GM12878 (cell line): Measurements from ENCODE around the gene KDSR. TPM values are rescaled to one million over a fixed set of nuclear protein-coding genes. Genes with fewer than 3 reads are reported as not detected.

Experiments
- ATAC-seq: fragments of 200-7000 bp; cut with Tn5 transposase; 3 replicates; pipeline ENCODE4 v1.9.1; 2020; ENCODE audit warnings: mild to moderate bottlenecking, moderate library complexity
- BruUV-seq: library from RNA; stranded (reverse); fragments of 400-500 nt; replicated peaks from 2 replicates; lab custom pipeline; 2021; lab: Mats Ljungman, UMichigan
- CTCF ChIA-PET: fragments of 300-600 bp; sonication (Branson Sonifier 250); formaldehyde crosslinking; extraction: SDS; loops from one replicate; lab custom pipeline; 2021; ENCODE audit warnings: inconsistent platforms; lab: Yijun Ruan, JAX
- POLR2A ChIA-PET: fragments of 350-600 bp; formaldehyde crosslinking; extraction: SDS; loops from one replicate; lab custom pipeline; 2021; ENCODE audit warnings: inconsistent platforms; lab: Charles Lee
- RAD21 ChIA-PET: fragments of 300-600 bp; sonication (Branson Sonifier 250); formaldehyde crosslinking; loops from one replicate; lab custom pipeline; 2023; ENCODE audit warnings: antibody characterized with exemption; ENCODE audit not compliant: unreplicated experiment; lab: Charles Lee
- SMC1A ChIA-PET: fragments of 300-600 bp; sonication (Branson Sonifier 250); formaldehyde crosslinking; loops from one replicate; lab custom pipeline; 2023; ENCODE audit not compliant: unreplicated experiment, uncharacterized antibody; lab: Charles Lee
- DNase-seq: peaks from one replicate; pipeline ENCODE4 v3.0.0-alpha.2; 2011; ENCODE audit warnings: low read depth, low spot score
- FAIRE-seq: peaks from 3 replicates; lab custom pipeline; 2011; peaks lifted over from hg19 to GRCh38; lab: Jason Lieb, UNC
- H2AFZ ChIP-seq: 2 replicates; pipeline ENCODE4 v1.6.0; 2011; ENCODE audit warnings: low read depth, low read length, control low read depth; ENCODE audit not compliant: control insufficient read depth
- H3K27ac ChIP-seq: 2 replicates; pipeline ENCODE4 v1.5.1; 2011; ENCODE audit warnings: control low read depth; ENCODE audit not compliant: control insufficient read depth, insufficient read depth
- H3K27me3 ChIP-seq, 2 experiments: replicated peaks in 1 of 2; 2 replicates each; pipeline versions ENCODE4 v1.6.0 to v1.6.1; 2011; ENCODE audit warnings: low read length in 1 of 2; ENCODE audit not compliant: control insufficient read depth in 2 of 2, insufficient read depth in 2 of 2
- H3K36me3 ChIP-seq, 2 experiments: 2 replicates each; pipeline ENCODE4 v1.5.1; 2011; ENCODE audit warnings: low read length in 1 of 2; ENCODE audit not compliant: control insufficient read depth in 2 of 2, insufficient read depth in 2 of 2
- H3K4me1 ChIP-seq: 2 replicates; pipeline ENCODE4 v1.6.1; 2011; ENCODE audit warnings: mild to moderate bottlenecking, low read length, moderate library complexity, mixed read lengths; ENCODE audit not compliant: control insufficient read depth, insufficient read depth
- H3K4me2 ChIP-seq: 2 replicates; pipeline ENCODE4 v1.6.0; 2011; ENCODE audit warnings: control low read depth; ENCODE audit not compliant: control insufficient read depth, insufficient read depth
- H3K4me3 ChIP-seq: fragments of 200-600 bp; sonication (generic); 2 replicates; pipeline ENCODE4 v1.5.1; 2016
- H3K79me2 ChIP-seq: 2 replicates; pipeline ENCODE4 v1.6.0; 2011; ENCODE audit warnings: low read length; ENCODE audit not compliant: control insufficient read depth, insufficient read depth
- H3K9ac ChIP-seq: 2 replicates; pipeline ENCODE4 v1.8.0; 2011; ENCODE audit warnings: low read length, control low read depth, mixed read lengths; ENCODE audit not compliant: control insufficient read depth, insufficient read depth
- H3K9me3 ChIP-seq: replicated peaks from 3 replicates; pipeline ENCODE4 v1.5.1; 2011; ENCODE audit warnings: mild to moderate bottlenecking, low read length; ENCODE audit not compliant: control insufficient read depth, insufficient read depth
- H4K20me1 ChIP-seq: 2 replicates; pipeline ENCODE4 v1.6.0; 2011; ENCODE audit not compliant: control insufficient read depth, insufficient read depth
- NFXL1 ChIP-seq: fragments of 450-650 bp; IDR thresholded peaks from 2 replicates; pipeline ENCODE4 v1.6.1; 2017; ENCODE audit warnings: antibody characterized with exemption, mild to moderate bottlenecking, borderline replicate concordance
- PAX8 ChIP-seq: fragments of 450-650 bp; IDR thresholded peaks from 2 replicates; pipeline ENCODE4 v1.6.1; 2017; ENCODE audit warnings: mild to moderate bottlenecking, moderate library complexity
- RFX5 ChIP-seq: IDR thresholded peaks from 2 replicates; pipeline ENCODE4 v1.6.1; 2011; ENCODE audit warnings: low read depth, low read length, improper control_type of control experiment
- SMAD5 ChIP-seq: IDR thresholded peaks from 2 replicates; pipeline ENCODE4 v1.6.1; 2016; ENCODE audit warnings: antibody characterized with exemption, low read depth
- SP1 ChIP-seq: IDR thresholded peaks from one replicate; pipeline ENCODE4 v1.6.1; 2011; ENCODE audit warnings: low read depth, low read length
- in situ Hi-C: fragments of 300-500 bp; cut with MboI; formaldehyde crosslinking; loops from 9 replicates; pipeline ENCODE4 v1.14.3; 2018; ENCODE audit warnings: mixed read lengths
- intact Hi-C: fragments of 100-400 bp; cut with micrococcal nuclease; formaldehyde crosslinking; loops from one replicate; pipeline ENCODE4 v1.14.2; 2022; ENCODE audit not compliant: unreplicated experiment
- polyA plus RNA-seq, 11 experiments: library from polyadenylated mRNA; depleted of rRNA in 4 of 11; unstranded in 6 of 11; stranded (reverse) in 5 of 11; fragments of >200 nt; fragmentation: Nextera tagmentation in 4 of 11; fragmentation: Illumina TruSeq in 1 of 11; extraction: Ambion mirVana in 4 of 11; extraction: Trizol in 1 of 11; gene quantifications; 1 replicate in 1 of 11; 2 replicates in 10 of 11; pipeline versions ENCODE4 v1.2.1 to v1.2.3, GENCODE V29; 2011 to 2016; ENCODE audit warnings: inconsistent platforms in 2 of 11, missing spikeins in 2 of 11, low read depth in 1 of 11
- total RNA-seq, 4 experiments: library from RNA; depleted of rRNA in 3 of 4; stranded (reverse); fragments of >200 nt in 3 of 4; fragmentation: Illumina TruSeq in 1 of 4; extraction: Trizol in 1 of 4; gene quantifications; 2 replicates each; pipeline versions ENCODE4 v1.2.1 to v1.2.3, GENCODE V29; 2013 to 2021

The KDSR gene
- total and polyA plus RNA-seq, 10 of the 15 experiments (the other 5 are each of a cell fraction or from before 2014, with no cell fraction given): 5.2 to 25.9 (median 14.3) TPM

- in situ Hi-C loops: no loop called here
- Histone ChIP-seq H3K79me2 (peaks cover 96% of the 10 kb centered on the region), H3K9me3 (no peaks in the 10 kb centered on the region; the same call in 2 of the 3 replicates), H4K20me1 (no peaks in the 10 kb centered on the region), H3K4me1 (peaks cover 61% of the 10 kb centered on the region)
- no peak for DNase-seq
- TF ChIP-seq NFXL1: no peak
- TF ChIP-seq SP1: no peak
- TF ChIP-seq SMAD5: no peak
- no peak for TF ChIP-seq RFX5
- TF ChIP-seq PAX8: no peak
- TF ChIP-seq, all 136 proteins: peak for 0
- CTCF ChIA-PET: interaction anchor here (1.1 to 2.7 kb wide), 5 partner anchors 9 to 266 kb away, joined by 3 to 13 read pairs (median 6); no protein-coding TSS in a partner anchor
- FAIRE-seq: no peak
- RAD21 ChIA-PET: interaction anchor here (0.9 to 1.2 kb wide), 3 partner anchors 10 to 34 kb away, joined by 3 read pairs; no protein-coding TSS in a partner anchor
- intact Hi-C loops: no loop called here
- SMC1A ChIA-PET: interaction anchor here (1.0 to 3.2 kb wide), 15 partner anchors 8 to 151 kb away, joined by 3 to 14 read pairs (median 5); no protein-coding TSS in a partner anchor
- H3K4me2 ChIP-seq: 0 out of 2 replicates have a peak overlapping the region, but pooled peaks have one; percentile 41
- no peak for ATAC-seq
- no TSS peak for BruUV-seq
- H3K9ac ChIP-seq: no peak overlapping the region
- no peak overlapping the region for H3K4me3 ChIP-seq
- H3K27me3 ChIP-seq: no peaks in the 10 kb centered on the region
- POLR2A ChIA-PET: interaction anchor here (1.2 kb wide), 1 partner anchor 90 kb away, joined by 4 read pairs; no protein-coding TSS in a partner anchor
- peak overlapping the region; percentile 42; the same call in 1 of the 2 replicates for H3K27ac ChIP-seq
- H3K36me3 ChIP-seq: peaks cover 1 to 20% of the 10 kb centered on the region in 2 experiments
- H2AFZ ChIP-seq: no peak overlapping the region
These were observed 84.2 kb downstream of the KDSR start for GRCh38 chr18:63282793-63283192.

Other genes starting within 250 kb of the KDSR start
- 26.7 and 32.2 TPM in 2 replicates for gene BCL2, start 47.4 kb downstream of the KDSR start, total RNA-seq (2014; rRNA removed)
- 30.4 and 37.7 TPM in 2 replicates for gene BCL2, start 47.4 kb downstream of the KDSR start, total RNA-seq (2014; rRNA removed; fragmentation: Illumina TruSeq; extraction: Trizol)
- 34.8 and 36.5 TPM in 2 replicates for gene BCL2, start 47.4 kb downstream of the KDSR start, total RNA-seq (2021)
- gene BCL2, start 47.4 kb downstream of the KDSR start, polyA plus RNA-seq (2011; rRNA removed): 47.8 and 59.1 TPM in 2 replicates
- 22.8 and 34.6 TPM in 2 replicates for gene BCL2, start 47.4 kb downstream of the KDSR start, polyA plus RNA-seq (2014; fragmentation: Illumina TruSeq; extraction: Trizol)
- gene BCL2, start 47.4 kb downstream of the KDSR start, polyA plus RNA-seq (2014; fragmentation: Nextera tagmentation; extraction: Ambion mirVana): 1 to 10 TPM; 4.1 to 4.5 TPM
- gene BCL2, start 47.4 kb downstream of the KDSR start, polyA plus RNA-seq (2014; rRNA removed): 15.4 and 15.8 TPM in 2 replicates
- gene BCL2, start 47.4 kb downstream of the KDSR start, polyA plus RNA-seq (2016; fragmentation: Nextera tagmentation; extraction: Ambion mirVana): 1 to 10 TPM; 7.9 TPM
- 24.3 and 30.8 TPM in 2 replicates for gene VPS4B, start 55.3 kb upstream of the KDSR start, total RNA-seq (2014; rRNA removed)
- gene VPS4B, start 55.3 kb upstream of the KDSR start, total RNA-seq (2014; rRNA removed; fragmentation: Illumina TruSeq; extraction: Trizol): 36.4 and 37.6 TPM in 2 replicates
- gene VPS4B, start 55.3 kb upstream of the KDSR start, total RNA-seq (2021): 27.4 and 34.0 TPM in 2 replicates
- 28.4 and 46.6 TPM in 2 replicates for gene VPS4B, start 55.3 kb upstream of the KDSR start, polyA plus RNA-seq (2011; rRNA removed)
- 29.7 and 39.0 TPM in 2 replicates for gene VPS4B, start 55.3 kb upstream of the KDSR start, polyA plus RNA-seq (2014; fragmentation: Illumina TruSeq; extraction: Trizol)
- gene VPS4B, start 55.3 kb upstream of the KDSR start, polyA plus RNA-seq (2014; fragmentation: Nextera tagmentation; extraction: Ambion mirVana): 10 to 100 TPM; 25.7 to 29.9 TPM
- gene VPS4B, start 55.3 kb upstream of the KDSR start, polyA plus RNA-seq (2014; rRNA removed): 18.0 and 21.4 TPM in 2 replicates
- gene VPS4B, start 55.3 kb upstream of the KDSR start, polyA plus RNA-seq (2016; fragmentation: Nextera tagmentation; extraction: Ambion mirVana): 10 to 100 TPM; 31.3 to 34.2 TPM
- 0.05 TPM in 1 of 2 replicates, not detected in the other for gene SERPINB5, start 109.8 kb upstream of the KDSR start, total RNA-seq (2014; rRNA removed)
- gene SERPINB5, start 109.8 kb upstream of the KDSR start, total RNA-seq (2014; rRNA removed; fragmentation: Illumina TruSeq; extraction: Trizol): not detected in 2 replicates
- not detected in 2 replicates for gene SERPINB5, start 109.8 kb upstream of the KDSR start, total RNA-seq (2021)
- 0.04 TPM in 1 of 2 replicates, not detected in the other for gene SERPINB5, start 109.8 kb upstream of the KDSR start, polyA plus RNA-seq (2011; rRNA removed)
- gene SERPINB5, start 109.8 kb upstream of the KDSR start, polyA plus RNA-seq (2014; fragmentation: Illumina TruSeq; extraction: Trizol): 0.03 TPM in 1 of 2 replicates, not detected in the other
- gene SERPINB5, start 109.8 kb upstream of the KDSR start, polyA plus RNA-seq (2014; fragmentation: Nextera tagmentation; extraction: Ambion mirVana): not detected
- gene SERPINB5, start 109.8 kb upstream of the KDSR start, polyA plus RNA-seq (2014; rRNA removed): not detected in 2 replicates
- not detected for gene SERPINB5, start 109.8 kb upstream of the KDSR start, polyA plus RNA-seq (2016; fragmentation: Nextera tagmentation; extraction: Ambion mirVana)
- not detected in 2 replicates for gene SERPINB12, start 175.2 kb upstream of the KDSR start, total RNA-seq (2014; rRNA removed)
- not detected in 2 replicates for gene SERPINB12, start 175.2 kb upstream of the KDSR start, total RNA-seq (2014; rRNA removed; fragmentation: Illumina TruSeq; extraction: Trizol)
- not detected in 2 replicates for gene SERPINB12, start 175.2 kb upstream of the KDSR start, total RNA-seq (2021)
- gene SERPINB12, start 175.2 kb upstream of the KDSR start, polyA plus RNA-seq (2011; rRNA removed): not detected in 2 replicates
- gene SERPINB12, start 175.2 kb upstream of the KDSR start, polyA plus RNA-seq (2014; fragmentation: Illumina TruSeq; extraction: Trizol): not detected in 2 replicates
- not detected for gene SERPINB12, start 175.2 kb upstream of the KDSR start, polyA plus RNA-seq (2014; fragmentation: Nextera tagmentation; extraction: Ambion mirVana)
- gene SERPINB12, start 175.2 kb upstream of the KDSR start, polyA plus RNA-seq (2014; rRNA removed): not detected in 2 replicates
- not detected for gene SERPINB12, start 175.2 kb upstream of the KDSR start, polyA plus RNA-seq (2016; fragmentation: Nextera tagmentation; extraction: Ambion mirVana)
- gene SERPINB13, start 220.1 kb upstream of the KDSR start, total RNA-seq (2014; rRNA removed): not detected in 2 replicates
- gene SERPINB13, start 220.1 kb upstream of the KDSR start, total RNA-seq (2014; rRNA removed; fragmentation: Illumina TruSeq; extraction: Trizol): not detected in 2 replicates
- gene SERPINB13, start 220.1 kb upstream of the KDSR start, total RNA-seq (2021): not detected in 2 replicates
- gene SERPINB13, start 220.1 kb upstream of the KDSR start, polyA plus RNA-seq (2011; rRNA removed): not detected in 2 replicates
- not detected in 2 replicates for gene SERPINB13, start 220.1 kb upstream of the KDSR start, polyA plus RNA-seq (2014; fragmentation: Illumina TruSeq; extraction: Trizol)
- gene SERPINB13, start 220.1 kb upstream of the KDSR start, polyA plus RNA-seq (2014; fragmentation: Nextera tagmentation; extraction: Ambion mirVana): not detected
- not detected in 2 replicates for gene SERPINB13, start 220.1 kb upstream of the KDSR start, polyA plus RNA-seq (2014; rRNA removed)
- gene SERPINB13, start 220.1 kb upstream of the KDSR start, polyA plus RNA-seq (2016; fragmentation: Nextera tagmentation; extraction: Ambion mirVana): not detected